GM10248 (cell line): Measurements from ENCODE around the gene SUFU.

Experiments
- CTCF ChIA-PET: fragments of 300-600 bp; sonication (Branson Sonifier 250); formaldehyde crosslinking; extraction: SDS; loops from one replicate; lab custom pipeline; 2021; ENCODE audit warnings: antibody characterized with exemption; lab: Yijun Ruan, JAX
- POLR2A ChIA-PET: fragments of 350-650 bp; sonication (Branson Sonifier 250); formaldehyde crosslinking; extraction: SDS; loops from one replicate; lab custom pipeline; 2020; ENCODE audit warnings: antibody characterized with exemption; lab: Yijun Ruan, JAX
- DNase-seq: peaks from one replicate; pipeline ENCODE4 v3.0.0; 2012; ENCODE audit errors: extremely low spot score
- CTCF ChIP-seq: IDR thresholded peaks from 2 replicates; pipeline ENCODE4 v1.5.1; 2012; ENCODE audit warnings: mild to moderate bottlenecking, low read depth; ENCODE audit errors: extremely low read depth, missing control alignments, control extremely low read depth

The SUFU gene

GRCh38 chr10:102630663-102631062 lies 126.9 kb downstream of the SUFU start:
- ChIA-PET POLR2A (no interaction called here), CTCF (interaction anchor here (0.9 to 1.9 kb wide), 3 partner anchors 14 to 50 kb away, joined by 3 to 5 read pairs (median 4); no protein-coding TSS in a partner anchor)
- no peak for TF ChIP-seq CTCF
- DNase-seq = no peak

- DNase-seq = no peak
- ChIA-PET CTCF (interaction anchor here (0.8 to 2.1 kb wide), 8 partner anchors 8 to 51 kb away, joined by 3 to 6 read pairs (median 4); no protein-coding TSS in a partner anchor), POLR2A (no interaction called here)
- TF ChIP-seq CTCF = no peak
These were observed 128.0 kb downstream of the SUFU start for GRCh38 chr10:102631525-102632393.

GRCh38 chr10:102632394-102633111 lies 128.8 kb downstream of the SUFU start:
- ChIA-PET POLR2A (no interaction called here), CTCF (interaction anchor here (0.9 to 2.1 kb wide), 6 partner anchors 8 to 49 kb away, joined by 3 to 6 read pairs (median 4); no protein-coding TSS in a partner anchor)
- no peak for DNase-seq
- no peak for TF ChIP-seq CTCF

- TF ChIP-seq CTCF = no peak
- DNase-seq = no peak
- ChIA-PET CTCF (interaction anchor here (1.3 to 2.1 kb wide), 2 partner anchors 17 to 37 kb away, joined by 5 read pairs; no protein-coding TSS in a partner anchor), POLR2A (no interaction called here)
These were observed 129.5 kb downstream of the SUFU start for GRCh38 chr10:102633287-102633686.

GRCh38 chr10:102633848-102634247 lies 130.1 kb downstream of the SUFU start:
- CTCF ChIA-PET = no interaction called here
- DNase-seq = no peak
- POLR2A ChIA-PET = no interaction called here
- no peak for TF ChIP-seq CTCF

- DNase-seq = no peak
- CTCF ChIA-PET = interaction anchor here (1.5 kb wide), 1 partner anchor 71 kb away, joined by 3 read pairs; no protein-coding TSS in a partner anchor
- TF ChIP-seq CTCF = no peak
- POLR2A ChIA-PET = no interaction called here
These were observed 130.9 kb downstream of the SUFU start for GRCh38 chr10:102634686-102635085.
